Activated T-helper 1 cell treated with anti-CD3 and anti-CD28 coated beads, Interleukin-2, amount 50 U/mL, for 16 hours (primary cell): ENCODE results near the gene FOXC2.

Experiments used
- DNase-seq, 2 donors: peaks; one replicate each; pipeline ENCODE4 v3.0.0-alpha.2; 2020; ENCODE audit warnings: low read depth in 1 of 2, low spot score in 1 of 2

FOXC2 gene

DNA sequence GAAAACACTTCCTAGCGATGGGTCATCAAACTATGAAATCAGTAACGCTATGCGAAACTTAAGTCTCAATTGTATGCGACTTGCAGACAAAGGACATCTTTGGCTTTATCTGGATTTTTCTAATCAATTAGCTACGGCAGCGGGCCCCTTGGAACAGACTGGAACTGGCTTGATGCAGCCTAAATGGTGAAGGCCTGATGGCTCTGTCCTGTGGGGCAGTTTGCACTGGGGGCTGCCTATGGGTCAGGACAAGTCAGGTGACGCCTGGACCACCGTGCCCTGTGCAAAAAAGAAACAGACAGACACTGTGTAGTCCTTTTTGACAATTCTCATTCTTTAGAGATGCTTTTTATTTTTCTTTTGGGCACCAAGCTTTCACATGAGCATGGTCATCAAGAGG, 33.6 kb upstream of the FOXC2 start:
- no peak for DNase-seq

DNA sequence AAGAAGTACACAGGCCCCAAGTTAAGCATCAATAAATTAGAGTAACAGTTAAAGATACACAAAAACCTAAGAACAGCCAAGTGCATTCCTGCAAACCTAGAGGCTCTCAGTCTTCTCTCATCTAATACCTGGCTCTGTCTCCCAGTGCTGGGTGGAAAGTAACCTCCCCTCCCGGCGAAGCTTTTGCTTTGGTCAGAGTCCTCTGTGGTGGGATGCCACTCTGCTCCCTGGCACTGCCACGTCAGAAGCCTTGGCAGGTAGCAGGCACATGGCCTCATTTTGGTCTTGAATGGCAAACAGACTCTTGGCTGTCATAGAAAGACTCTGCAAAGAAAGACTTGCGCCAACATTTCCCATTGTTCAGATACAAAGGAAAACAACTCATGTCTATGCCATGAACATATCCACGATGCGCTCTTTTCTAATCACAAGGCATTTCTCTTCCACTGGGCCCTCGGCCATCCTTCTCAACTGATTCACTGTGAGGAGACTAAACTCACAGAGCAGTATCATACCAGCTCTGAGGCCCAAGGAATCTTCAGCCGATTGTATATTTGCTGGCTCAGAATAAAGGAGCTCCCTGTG, 32.8 kb upstream of the FOXC2 start:
- no peak for DNase-seq

DNA sequence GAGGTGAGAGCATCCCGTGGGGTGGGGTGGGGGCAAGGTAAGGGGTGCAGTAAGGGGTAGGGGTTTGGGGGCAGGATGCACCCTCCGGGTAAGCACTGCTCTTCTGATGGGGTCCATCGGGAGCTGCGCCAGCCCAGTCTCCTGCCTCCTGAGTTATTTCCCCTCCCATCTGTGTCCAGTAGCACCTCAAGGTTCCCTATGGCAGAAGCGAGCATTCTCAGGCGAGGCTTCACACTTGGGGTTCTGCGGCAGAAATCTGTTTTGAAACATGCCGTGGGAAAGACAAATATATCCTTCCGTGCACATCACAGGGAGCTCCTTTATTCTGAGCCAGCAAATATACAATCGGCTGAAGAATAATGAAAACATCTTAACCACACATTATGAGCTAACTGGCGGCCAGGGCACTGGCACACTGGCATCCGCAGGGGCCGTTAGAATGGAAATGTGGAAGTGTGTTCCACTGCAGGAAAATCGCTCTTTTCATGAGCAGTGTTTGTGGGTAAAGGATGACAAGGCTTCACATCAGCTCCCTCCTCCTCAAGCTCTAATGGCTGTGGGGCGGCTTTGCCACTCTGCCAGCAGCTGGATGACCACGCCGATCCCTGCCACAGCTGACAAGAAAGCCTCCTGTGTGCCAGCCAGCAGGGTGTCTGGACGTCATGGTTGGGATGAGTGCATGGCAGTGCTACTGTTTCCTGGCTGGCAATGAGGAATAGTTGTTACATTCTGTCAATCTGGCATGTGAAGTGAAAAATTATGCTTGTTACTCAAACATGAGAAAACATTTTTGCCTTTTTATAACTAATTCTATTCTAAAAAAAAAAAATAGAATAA, 31.6 kb upstream of the FOXC2 start:
- no peak for DNase-seq

GRCh38 chr16:86536621-86537020, 30.0 kb upstream of the FOXC2 start:
- no peak for DNase-seq

DNA sequence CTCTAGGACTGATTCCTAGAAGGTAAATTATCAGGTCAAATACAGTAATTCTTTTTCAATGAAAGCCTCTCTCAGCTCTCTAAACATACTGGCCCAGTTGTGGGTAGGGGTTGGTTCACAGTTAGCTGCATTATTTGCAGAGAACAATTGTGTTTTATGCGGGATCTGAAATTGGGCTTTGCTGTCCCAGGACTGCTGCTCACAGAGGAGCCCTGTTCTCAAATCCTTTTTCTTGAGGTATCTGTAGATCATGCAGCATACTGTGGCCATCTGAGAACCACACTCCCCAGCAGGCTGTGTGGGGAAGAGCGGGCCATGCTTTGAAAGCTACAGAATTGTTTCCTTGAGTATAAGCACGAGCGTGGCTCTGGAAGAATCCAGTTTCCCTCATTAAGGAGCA, 29.1 kb upstream of the FOXC2 start:
- no peak for DNase-seq

DNA sequence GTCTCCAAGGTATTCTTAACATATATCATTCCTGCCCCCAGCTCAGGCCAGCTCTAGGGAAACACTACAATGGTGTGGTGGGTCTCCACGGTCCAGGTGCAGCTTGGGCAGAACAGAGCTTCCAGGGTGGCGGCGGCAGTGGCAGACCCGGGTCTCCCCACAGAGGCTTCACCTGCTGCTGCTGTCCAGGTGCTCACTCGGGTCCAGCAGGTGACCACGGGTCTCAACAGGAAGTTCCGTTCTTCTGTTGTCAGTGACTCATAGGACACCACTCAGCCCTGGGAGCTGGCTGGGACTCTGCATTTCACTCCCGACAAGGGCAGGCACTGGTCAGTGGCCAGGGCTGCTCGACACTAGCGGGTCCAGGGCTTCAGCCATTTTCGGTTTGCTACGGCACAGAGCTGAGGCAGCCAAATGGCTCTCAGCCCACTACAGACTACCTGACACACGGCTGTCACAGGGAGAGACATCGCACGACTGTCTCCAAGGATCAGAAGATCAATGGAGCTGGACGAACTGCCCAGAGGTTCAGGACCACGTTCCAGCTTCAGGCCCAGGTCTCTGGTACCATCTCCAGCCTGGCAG, 28.3 kb upstream of the FOXC2 start:
- no peak for DNase-seq

DNA sequence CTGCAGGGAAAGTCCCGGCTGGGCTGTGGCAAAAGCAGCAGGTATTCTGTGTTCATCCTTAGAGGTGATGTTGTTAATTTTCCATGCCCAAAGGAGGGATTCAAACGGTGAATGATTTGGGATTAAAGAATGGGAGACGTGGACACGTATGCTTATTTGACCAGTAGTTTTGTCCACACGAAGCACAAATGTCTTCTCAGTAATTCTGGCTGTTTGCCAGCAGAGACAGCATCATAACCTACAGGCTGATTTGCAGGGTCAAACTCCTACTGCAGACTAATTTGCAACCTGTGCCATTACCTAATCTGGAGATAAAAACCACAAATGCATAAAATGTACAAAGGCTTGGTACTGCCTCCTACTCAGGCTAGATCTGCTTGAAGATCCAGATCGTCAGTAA, 25.7 kb upstream of the FOXC2 start:
- DNase-seq = no peak

DNA sequence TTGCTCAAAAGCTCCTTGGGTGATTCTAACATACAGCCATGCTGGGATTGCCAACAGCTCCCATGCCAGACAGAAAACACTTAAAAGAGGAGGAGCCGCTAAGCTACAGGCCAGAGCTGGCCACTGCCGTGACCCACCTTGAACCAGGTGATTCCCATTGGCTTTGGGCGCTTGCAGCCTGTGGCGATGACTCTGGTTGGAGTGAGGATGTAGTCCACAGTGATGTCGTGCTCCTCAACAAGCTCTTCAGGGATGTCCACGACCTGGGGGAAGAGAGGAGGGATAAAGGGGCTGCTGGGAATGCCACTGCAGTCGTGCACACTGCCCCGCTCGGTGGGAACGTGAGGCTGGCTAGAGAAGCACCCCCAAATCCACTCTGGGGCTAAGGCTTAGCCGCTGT, 25.1 kb upstream of the FOXC2 start:
- DNase-seq = no peak

- DNase-seq = no peak
Observed at GRCh38 chr16:86542756-86543750, 23.6 kb upstream of the FOXC2 start.

DNA sequence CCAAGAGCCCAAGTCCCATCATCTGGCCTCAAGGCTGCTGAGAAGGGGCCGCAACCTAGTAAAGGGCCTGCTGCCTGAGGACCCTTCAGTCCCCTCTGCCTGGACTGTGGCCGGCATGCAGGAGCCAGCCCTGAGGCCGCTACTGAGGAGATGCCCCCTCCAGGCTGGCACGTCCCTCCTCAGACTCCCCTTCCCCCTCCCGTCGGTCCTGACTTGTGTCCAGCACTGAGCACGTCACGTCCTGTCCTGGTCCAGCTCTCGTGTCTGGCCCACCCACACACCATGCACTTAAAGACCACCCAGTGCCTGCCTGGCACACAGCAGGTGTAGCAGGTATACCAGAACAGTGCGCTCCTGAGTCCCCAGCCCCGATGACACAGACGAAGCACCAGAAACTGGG, 21.1 kb upstream of the FOXC2 start:
- no peak for DNase-seq

- DNase-seq = no peak
Observed at GRCh38 chr16:86545954-86546637, 20.5 kb upstream of the FOXC2 start.

DNA sequence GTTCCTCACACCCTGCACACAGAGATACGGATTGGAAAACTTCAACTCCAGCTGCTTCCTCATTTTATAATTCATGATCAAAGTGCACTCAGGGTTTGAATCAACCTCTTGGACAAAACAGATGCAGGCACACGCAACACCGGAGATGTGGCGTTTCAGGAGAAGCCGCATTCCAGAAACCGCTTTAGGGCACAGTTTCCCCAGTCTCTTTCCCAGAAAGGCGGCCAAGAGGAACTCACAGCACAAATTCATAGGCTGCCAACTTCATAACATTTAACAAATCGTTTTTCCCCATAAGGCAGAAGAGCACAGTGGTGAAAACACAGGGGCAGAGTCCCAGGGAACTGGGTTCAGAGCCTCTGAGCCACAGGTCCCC, 20.0 kb upstream of the FOXC2 start:
- no peak for DNase-seq

- DNase-seq = no peak
Observed at GRCh38 chr16:86547286-86547685, 19.3 kb upstream of the FOXC2 start.

GRCh38 chr16:86549076-86549892, 17.3 kb upstream of the FOXC2 start:
- DNase-seq = no peak

DNA sequence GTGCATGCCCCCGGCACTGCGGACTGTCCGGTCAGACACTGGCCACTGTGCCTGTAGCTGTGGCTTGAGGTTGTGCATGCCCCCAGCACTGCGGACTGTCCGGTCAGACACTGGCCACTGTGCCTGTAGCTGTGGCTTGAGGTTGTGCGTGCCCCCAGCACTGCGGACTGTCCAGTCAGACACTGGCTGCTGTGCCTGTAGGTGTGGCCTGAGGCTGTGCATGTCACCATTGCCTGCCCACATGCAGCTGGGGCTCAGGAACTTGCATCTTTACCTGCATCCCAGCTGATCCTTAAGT, 16.8 kb upstream of the FOXC2 start:
- no peak for DNase-seq

- DNase-seq = no peak
Observed at GRCh38 chr16:86550281-86550680, 16.3 kb upstream of the FOXC2 start.

GRCh38 chr16:86553356-86553755, 13.3 kb upstream of the FOXC2 start:
- no peak for DNase-seq

DNA sequence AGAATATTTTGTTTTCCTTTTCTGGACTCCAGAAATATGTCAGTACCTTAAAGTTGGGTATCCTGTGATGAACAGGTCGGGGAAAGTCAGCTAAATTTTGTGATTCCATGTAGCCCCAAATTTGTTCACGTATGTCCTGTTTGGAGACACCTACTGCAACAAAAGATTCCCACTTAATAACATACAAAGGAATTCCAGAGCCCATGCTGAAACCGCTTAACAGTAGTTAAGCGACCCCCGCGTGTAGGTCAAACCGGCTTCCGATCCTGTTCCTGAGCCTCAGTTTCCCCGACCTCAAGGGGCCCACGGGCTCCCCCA, 12.1 kb upstream of the FOXC2 start:
- no peak for DNase-seq

GRCh38 chr16:86554917-86555703, 11.5 kb upstream of the FOXC2 start, which contains the start of gene MTHFSD:
Gene MTHFSD, minus strand, starts transcription at chr16:86555235. Its CDS starts 51 bp downstream, at chr16:86555184.
- DNase-seq = peak; percentile 93 to 96

DNA sequence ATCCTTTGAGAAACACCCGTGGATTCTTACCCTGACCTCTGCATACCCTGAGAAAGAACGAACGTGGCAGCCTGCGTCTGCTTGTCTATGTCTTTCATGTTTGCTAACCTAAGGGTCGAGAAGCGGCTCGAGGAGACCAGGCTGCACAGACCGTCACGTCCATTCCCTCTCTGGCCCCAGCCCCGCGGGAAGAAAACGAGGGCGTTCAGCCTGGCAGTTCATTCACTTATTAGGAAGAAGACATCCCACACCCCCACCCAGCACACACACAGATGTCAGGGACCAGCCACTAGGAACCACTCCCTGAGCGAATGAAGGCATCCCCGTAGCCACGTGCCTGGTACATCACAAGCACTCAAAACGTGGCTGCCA, 10.9 kb upstream of the FOXC2 start:
- no peak for DNase-seq
